Hepatocyte (in vitro differentiated cells): Measurements from ENCODE around the gene VWA8. TPM values are rescaled to one million over a fixed set of nuclear protein-coding genes. Genes with fewer than 3 reads are reported as not detected.

ENCODE experiments used
- DNase-seq: peaks from one replicate; pipeline ENCODE4 v3.0.0-alpha.2; 2016; ENCODE audit warnings: low spot score
- H2AFZ ChIP-seq: fragments of 200-600 bp; sonication (generic); 2 replicates; pipeline ENCODE4 v1.6.0; 2016; ENCODE audit warnings: antibody characterized with exemption, mild to moderate bottlenecking
- H3K27ac ChIP-seq: fragments of 200-600 bp; sonication (generic); 2 replicates; pipeline ENCODE4 v1.5.1; 2016; ENCODE audit warnings: mild to moderate bottlenecking
- H3K27me3 ChIP-seq: fragments of 200-600 bp; sonication (generic); 2 replicates; pipeline ENCODE4 v1.6.1; 2016
- H3K36me3 ChIP-seq: fragments of 200-600 bp; sonication (generic); replicated peaks from 2 replicates; pipeline ENCODE4 v1.5.1; 2016; ENCODE audit warnings: low read depth; ENCODE audit not compliant: insufficient read depth
- H3K4me1 ChIP-seq: fragments of 200-600 bp; sonication (generic); 2 replicates; pipeline ENCODE4 v1.5.1; 2016; ENCODE audit warnings: mild to moderate bottlenecking, moderate library complexity; ENCODE audit not compliant: insufficient read depth
- H3K4me2 ChIP-seq: fragments of 200-600 bp; sonication (generic); 2 replicates; pipeline ENCODE4 v1.6.0; 2016
- H3K4me3 ChIP-seq: fragments of 200-600 bp; sonication (generic); 2 replicates; pipeline ENCODE4 v1.5.1; 2016; ENCODE audit warnings: mild to moderate bottlenecking
- H3K79me2 ChIP-seq: fragments of 200-600 bp; sonication (generic); 2 replicates; pipeline ENCODE4 v1.6.0; 2017; ENCODE audit warnings: mild to moderate bottlenecking
- H3K9me2 ChIP-seq: fragments of 200-600 bp; sonication (generic); replicated peaks from 2 replicates; pipeline ENCODE4 v1.6.0; 2017; ENCODE audit warnings: mild to moderate bottlenecking; ENCODE audit not compliant: insufficient read depth
- H3K9me3 ChIP-seq: fragments of 200-600 bp; sonication (generic); 2 replicates; pipeline ENCODE4 v1.5.1; 2016; ENCODE audit warnings: low read depth, mild to moderate bottlenecking
- H4K20me1 ChIP-seq: fragments of 200-600 bp; sonication (generic); 2 replicates; pipeline ENCODE4 v1.6.0; 2016; ENCODE audit warnings: mild to moderate bottlenecking; ENCODE audit not compliant: insufficient read depth, poor library complexity, severe bottlenecking
- EZH2 ChIP-seq: fragments of 200-600 bp; sonication (generic); IDR thresholded peaks from 2 replicates; pipeline ENCODE4 v1.6.1; 2016; ENCODE audit warnings: antibody characterized with exemption, mild to moderate bottlenecking, borderline replicate concordance
- EZH2phosphoT487 ChIP-seq: fragments of 200-600 bp; sonication (generic); IDR thresholded peaks from one replicate; pipeline ENCODE4 v1.6.1; 2018; ENCODE audit warnings: antibody characterized with exemption, mild to moderate bottlenecking, low read depth, moderate library complexity; ENCODE audit not compliant: unreplicated experiment, severe bottlenecking
- WGBS: methylation state at CpG from one replicate; pipeline ENCODE4 v1.1.6; 2016; ENCODE audit warnings: low lambda C conversion rate; ENCODE audit errors: missing lambda C conversion rate; 5-methylcytosine and 5-hydroxymethylcytosine counted together
- polyA plus RNA-seq: library from polyadenylated mRNA; unstranded; fragments of >200 nt; fragmentation: Nextera tagmentation; extraction: Ambion mirVana; gene quantifications from 2 replicates; pipeline ENCODE4 v1.2.1, GENCODE V29; 2016
- total RNA-seq: library from RNA; depleted of rRNA; stranded (reverse); fragments of >200 nt; gene quantifications from 2 replicates; pipeline ENCODE4 v1.2.3, GENCODE V29; 2014
- TF ChIP-seq, protein P1 (sequence below): fragments of 200-600 bp; sonication (generic); IDR thresholded peaks from 2 replicates; pipeline ENCODE4 v1.5.1; 2016; ENCODE audit warnings: antibody characterized with exemption, mild to moderate bottlenecking; ENCODE audit not compliant: poor library complexity

VWA8 gene
- total and polyA plus RNA-seq, 2 experiments from 2014 or later: 4.9 to 19.5 TPM

DNA sequence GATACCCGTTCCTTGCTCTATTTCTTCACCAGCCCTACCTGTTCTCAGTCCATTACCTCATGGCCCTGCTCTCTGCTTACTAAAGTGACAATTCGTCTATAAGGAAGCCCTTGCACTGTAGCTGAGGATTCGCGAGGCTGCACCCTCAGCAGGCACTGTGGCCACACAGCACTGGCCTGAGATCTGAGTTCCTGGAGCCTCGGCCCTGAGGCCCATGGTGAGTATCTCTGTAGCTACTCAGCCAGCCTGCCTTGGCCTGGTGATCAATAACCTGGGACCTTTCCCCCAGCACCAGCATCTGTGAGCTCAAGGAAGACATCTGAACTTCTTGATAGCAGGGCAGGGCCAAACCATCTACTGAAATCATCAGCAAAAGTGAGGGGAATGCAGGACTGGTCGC is 412.9 kb downstream of the VWA8 start:
- TF ChIP-seq EZH2 (no peak), EZH2phosphoT487 (no peak)
- TF ChIP-seq, protein P1, sequence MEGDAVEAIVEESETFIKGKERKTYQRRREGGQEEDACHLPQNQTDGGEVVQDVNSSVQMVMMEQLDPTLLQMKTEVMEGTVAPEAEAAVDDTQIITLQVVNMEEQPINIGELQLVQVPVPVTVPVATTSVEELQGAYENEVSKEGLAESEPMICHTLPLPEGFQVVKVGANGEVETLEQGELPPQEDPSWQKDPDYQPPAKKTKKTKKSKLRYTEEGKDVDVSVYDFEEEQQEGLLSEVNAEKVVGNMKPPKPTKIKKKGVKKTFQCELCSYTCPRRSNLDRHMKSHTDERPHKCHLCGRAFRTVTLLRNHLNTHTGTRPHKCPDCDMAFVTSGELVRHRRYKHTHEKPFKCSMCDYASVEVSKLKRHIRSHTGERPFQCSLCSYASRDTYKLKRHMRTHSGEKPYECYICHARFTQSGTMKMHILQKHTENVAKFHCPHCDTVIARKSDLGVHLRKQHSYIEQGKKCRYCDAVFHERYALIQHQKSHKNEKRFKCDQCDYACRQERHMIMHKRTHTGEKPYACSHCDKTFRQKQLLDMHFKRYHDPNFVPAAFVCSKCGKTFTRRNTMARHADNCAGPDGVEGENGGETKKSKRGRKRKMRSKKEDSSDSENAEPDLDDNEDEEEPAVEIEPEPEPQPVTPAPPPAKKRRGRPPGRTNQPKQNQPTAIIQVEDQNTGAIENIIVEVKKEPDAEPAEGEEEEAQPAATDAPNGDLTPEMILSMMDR: no peak
- Histone ChIP-seq H3K4me2 (no peak overlapping the region), H3K4me1 (peaks cover 9% of the 10 kb centered on the region), H4K20me1 (no peaks in the 10 kb centered on the region), H3K9me2 (no peaks in the 10 kb centered on the region), H2AFZ (no peak overlapping the region), H3K79me2 (no peaks in the 10 kb centered on the region), H3K36me3 (no peaks in the 10 kb centered on the region), H3K27me3 (no peaks in the 10 kb centered on the region), H3K4me3 (no peak overlapping the region), H3K27ac (no peak overlapping the region), H3K9me3 (no peaks in the 10 kb centered on the region)
- 86% methylated on average over 6 of the region's 6 CpGs for WGBS
- DNase-seq: no peak

DNA sequence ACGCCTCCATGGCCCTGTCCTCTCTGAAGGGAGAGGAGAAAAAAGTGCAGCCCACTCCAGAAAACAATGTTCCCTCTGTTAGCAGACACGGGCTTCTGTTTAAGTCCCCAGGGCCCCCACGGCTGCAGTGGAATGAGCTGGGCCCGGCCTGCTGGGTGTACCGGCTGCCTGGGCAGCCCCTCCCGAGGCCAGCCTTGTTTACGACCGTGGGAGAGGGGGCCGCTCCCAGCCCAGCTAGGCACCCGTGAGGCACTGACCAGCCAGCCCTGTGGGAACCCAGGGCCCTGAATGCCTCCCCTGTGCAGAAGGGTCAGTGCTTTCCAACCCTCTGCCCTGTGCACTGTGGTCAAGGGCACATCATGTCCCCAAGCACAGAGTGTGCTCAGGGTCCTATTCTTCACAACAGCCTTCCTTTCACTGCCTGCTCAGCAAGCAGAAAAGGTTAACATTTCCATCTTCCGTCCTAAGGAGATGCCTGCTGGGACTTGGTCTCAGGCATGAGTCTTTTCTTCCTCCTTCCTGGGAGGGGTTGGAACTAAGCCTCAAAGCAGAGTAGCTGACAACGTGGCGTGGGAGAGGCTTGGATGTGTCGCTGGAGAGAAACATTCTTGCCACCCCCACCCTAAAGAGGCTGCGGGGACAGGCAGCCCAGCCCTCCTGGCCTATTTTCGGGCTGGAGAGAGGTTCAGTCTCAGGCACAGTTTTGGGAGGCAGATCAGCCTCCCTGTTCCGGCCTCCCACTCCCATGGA is 413.5 kb downstream of the VWA8 start:
- DNase-seq: no peak
- 59% methylated on average over 17 of the region's 17 CpGs for WGBS
- Histone ChIP-seq H2AFZ (no peak overlapping the region), H3K4me2 (no peak overlapping the region), H3K4me3 (no peak overlapping the region), H3K9me3 (no peaks in the 10 kb centered on the region), H3K27me3 (no peaks in the 10 kb centered on the region), H3K9me2 (no peaks in the 10 kb centered on the region), H3K4me1 (peaks cover 9% of the 10 kb centered on the region), H3K27ac (no peak overlapping the region), H3K79me2 (no peaks in the 10 kb centered on the region), H3K36me3 (no peaks in the 10 kb centered on the region), H4K20me1 (no peaks in the 10 kb centered on the region)
- TF ChIP-seq, protein P1: no peak
- TF ChIP-seq EZH2phosphoT487: no peak
- TF ChIP-seq EZH2: no peak

DNA sequence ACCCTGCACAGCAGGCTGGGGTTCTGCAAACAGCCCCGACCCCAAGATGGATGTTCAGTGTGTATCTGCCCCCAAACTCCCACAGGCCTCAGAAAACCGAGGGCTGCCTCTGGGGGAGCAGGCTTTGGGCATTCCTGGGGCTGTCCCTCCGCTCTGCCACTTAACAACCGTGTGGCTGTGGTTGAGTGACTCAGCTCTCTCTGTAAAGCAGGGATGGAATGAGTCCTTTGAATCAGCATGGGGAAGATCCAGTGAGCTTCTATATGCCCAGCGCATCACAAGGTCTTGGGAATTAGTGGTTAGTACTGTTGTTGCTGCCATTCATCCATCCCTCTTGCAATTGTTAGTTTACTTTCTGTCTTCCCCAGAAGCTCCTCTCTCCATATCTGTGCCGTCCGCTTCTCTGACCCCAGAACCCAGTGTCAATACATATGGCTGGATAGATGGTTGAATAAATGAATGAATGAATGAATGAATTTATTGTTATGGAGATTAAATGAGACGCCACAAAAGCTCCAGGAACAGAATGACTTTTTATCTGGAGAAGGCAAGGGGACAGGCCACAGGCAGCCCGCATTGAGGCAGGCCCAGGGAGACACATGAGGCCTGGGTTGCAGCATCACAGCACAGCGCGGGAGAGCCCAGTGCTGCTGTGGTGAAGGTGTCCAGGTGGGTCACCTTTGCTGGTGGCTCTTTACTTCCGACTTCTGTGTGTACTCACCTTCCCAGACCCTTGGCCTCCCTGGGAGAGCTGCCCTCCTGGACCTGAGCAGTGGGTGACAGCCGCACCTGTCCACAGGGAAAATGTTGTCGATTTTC is 414.3 kb downstream of the VWA8 start:
- TF ChIP-seq EZH2phosphoT487 (no peak), EZH2 (no peak)
- TF ChIP-seq, protein P1: no peak
- peaks cover 9% of the 10 kb centered on the region for H3K4me1 ChIP-seq
- no peaks in the 10 kb centered on the region for H3K9me2 ChIP-seq
- no peaks in the 10 kb centered on the region for H4K20me1 ChIP-seq
- H2AFZ ChIP-seq: no peak overlapping the region
- H3K36me3 ChIP-seq: no peaks in the 10 kb centered on the region
- H3K9me3 ChIP-seq: no peaks in the 10 kb centered on the region
- no peak overlapping the region for H3K4me2 ChIP-seq
- no peaks in the 10 kb centered on the region for H3K27me3 ChIP-seq
- no peak overlapping the region for H3K27ac ChIP-seq
- H3K4me3 ChIP-seq: no peak overlapping the region
- no peaks in the 10 kb centered on the region for H3K79me2 ChIP-seq
- WGBS: 88% methylated on average over 14 of the region's 14 CpGs
- DNase-seq: no peak
